Psoas muscle (tissue), 8 donors: ENCODE data around the gene KLHL35. TPM values are rescaled to one million over a fixed set of nuclear protein-coding genes. Genes with fewer than 3 reads are reported as not detected.

Experiments
- ATAC-seq, 4 donors: fragments of 200-7000 bp; cut with Tn5 transposase; one replicate each; pipeline ENCODE4 v1.9.1; 2020; ENCODE audit warnings: moderate library complexity in 3 of 4, mild to moderate bottlenecking in 2 of 4
- DNase-seq, 2 donors: peaks; one replicate each; pipeline ENCODE4 v3.0.0-alpha.2; 2020
- H3K27ac ChIP-seq: fragments of 200-600 bp; one replicate; pipeline ENCODE4 v1.8.0; 2022
- H3K27me3 ChIP-seq, 3 donors: fragments of 200-600 bp in 1 of 3; one replicate each; pipeline versions ENCODE4 v1.6.1 to v1.8.0; 2013 to 2022; ENCODE audit warnings: low read length in 2 of 3, mild to moderate bottlenecking in 2 of 3, moderate library complexity in 1 of 3; ENCODE audit not compliant: insufficient read depth in 3 of 3
- H3K36me3 ChIP-seq, 2 donors: fragments of 200-600 bp in 1 of 2; one replicate each; pipeline versions ENCODE4 v1.6.1 to v1.8.0; 2013 to 2022; ENCODE audit warnings: low read depth in 1 of 2, mild to moderate bottlenecking in 1 of 2, moderate library complexity in 1 of 2; ENCODE audit not compliant: insufficient read depth in 1 of 2
- H3K4me1 ChIP-seq: fragments of 200-600 bp; one replicate; pipeline ENCODE4 v1.8.0; 2022
- H3K4me3 ChIP-seq: fragments of 200-600 bp; one replicate; pipeline ENCODE4 v1.8.0; 2022; ENCODE audit warnings: mild to moderate bottlenecking
- H3K9me3 ChIP-seq: fragments of 200-600 bp; one replicate; pipeline ENCODE4 v1.8.0; 2022
- WGBS, 3 donors: extraction: QIAGEN DNeasy Blood & Tissue Kit; methylation state at CpG; one replicate each; pipeline versions ENCODE4 v1.1.6 to v1.1.7; 2013; 5-methylcytosine and 5-hydroxymethylcytosine counted together
- intact Hi-C, 2 donors: fragments of 100-400 bp; cut with DNase I; formaldehyde crosslinking; loops; one replicate each; pipeline versions ENCODE4 v1.11.0 to v1.14.2; 2022
- polyA plus RNA-seq, 3 donors: library from polyadenylated mRNA; stranded (reverse); fragments of 200-250 nt; gene quantifications; one replicate each; pipeline ENCODE4 v1.2.3, GENCODE V29; 2013
- total RNA-seq, 4 donors: library from RNA; stranded (reverse); fragmentation: NEBNext Ultra II Directional in 2 of 4; extraction: Animal tissue kit (Norgen Biotek cat#: 25700) in 2 of 4; gene quantifications; one replicate each; pipeline versions ENCODE4 v1.2.1 to v1.2.4, GENCODE V29; 2021 to 2023
- TF ChIP-seq, protein P1 (sequence below): fragments of 200-600 bp; IDR thresholded peaks from one replicate; pipeline ENCODE4 v1.8.0; 2022; ENCODE audit warnings: antibody characterized with exemption
- donor health status: healthy with polysubstance abuse.
- donor health status: DM: no; HTN: no; CAD: no; lungs with moderate emphysema.
- donor health status: Bipolar disorder and iron deficiency.
- donor health status: healthy.
- donor health status: DM: yes; HTN: yes; CAD: no.
- donor health status: DM: no; HTN: no; CAD: no.
- donor health status: DM: no; HTN: no; CAD: no.
- donor health status: DM: yes; HTN: yes; CAD: no.

The KLHL35 gene
- total and polyA plus RNA-seq, 7 donors: 0.34 to 4.1 (median 0.56) TPM

- no peaks in the 10 kb centered on the region for H3K4me1 ChIP-seq
- ATAC-seq (no peak), DNase-seq (peak; percentile 9 to 53)
- TF ChIP-seq, protein P1, sequence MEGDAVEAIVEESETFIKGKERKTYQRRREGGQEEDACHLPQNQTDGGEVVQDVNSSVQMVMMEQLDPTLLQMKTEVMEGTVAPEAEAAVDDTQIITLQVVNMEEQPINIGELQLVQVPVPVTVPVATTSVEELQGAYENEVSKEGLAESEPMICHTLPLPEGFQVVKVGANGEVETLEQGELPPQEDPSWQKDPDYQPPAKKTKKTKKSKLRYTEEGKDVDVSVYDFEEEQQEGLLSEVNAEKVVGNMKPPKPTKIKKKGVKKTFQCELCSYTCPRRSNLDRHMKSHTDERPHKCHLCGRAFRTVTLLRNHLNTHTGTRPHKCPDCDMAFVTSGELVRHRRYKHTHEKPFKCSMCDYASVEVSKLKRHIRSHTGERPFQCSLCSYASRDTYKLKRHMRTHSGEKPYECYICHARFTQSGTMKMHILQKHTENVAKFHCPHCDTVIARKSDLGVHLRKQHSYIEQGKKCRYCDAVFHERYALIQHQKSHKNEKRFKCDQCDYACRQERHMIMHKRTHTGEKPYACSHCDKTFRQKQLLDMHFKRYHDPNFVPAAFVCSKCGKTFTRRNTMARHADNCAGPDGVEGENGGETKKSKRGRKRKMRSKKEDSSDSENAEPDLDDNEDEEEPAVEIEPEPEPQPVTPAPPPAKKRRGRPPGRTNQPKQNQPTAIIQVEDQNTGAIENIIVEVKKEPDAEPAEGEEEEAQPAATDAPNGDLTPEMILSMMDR: no peak
- H3K9me3 ChIP-seq: no peaks in the 10 kb centered on the region
- H3K4me3 ChIP-seq: no peak overlapping the region
- H3K36me3 ChIP-seq: peaks cover 0 to 12% of the 10 kb centered on the region in 2 donors
- WGBS, 3 donors: 48 to 53% (median 48%) methylated on average over 16 of the region's 16 CpGs
- H3K27ac ChIP-seq: no peak overlapping the region
- intact Hi-C loops: no loop called here
- H3K27me3 ChIP-seq: peaks cover 0 to 53% (median 14%) of the 10 kb centered on the region in 3 donors
Measured at GRCh38 chr11:75431533-75432525, 1.2 kb downstream of the KLHL35 start.

- DNase-seq (peak; percentile 10 to 39), ATAC-seq (no peak)
- peaks cover 0 to 53% (median 14%) of the 10 kb centered on the region in 3 donors for H3K27me3 ChIP-seq
- H3K27ac ChIP-seq: no peak overlapping the region
- no peaks in the 10 kb centered on the region for H3K4me1 ChIP-seq
- peak overlapping the region; percentile 51 for H3K4me3 ChIP-seq
- no peaks in the 10 kb centered on the region for H3K9me3 ChIP-seq
- WGBS, 3 donors: 23 to 29% (median 23%) methylated on average over 31 to 32 of the region's 32 CpGs
- intact Hi-C loops: no loop called here
- H3K36me3 ChIP-seq: peaks cover 0 to 8% of the 10 kb centered on the region in 2 donors
- TF ChIP-seq, protein P1: no peak
Measured at GRCh38 chr11:75430714-75431532, 2.1 kb downstream of the KLHL35 start.

GRCh38 chr11:75429902-75430713, 2.9 kb downstream of the KLHL35 start:
- peak; percentile 38 to 68 (median 48) for ATAC-seq
- peaks cover 0 to 53% (median 14%) of the 10 kb centered on the region in 3 donors for H3K27me3 ChIP-seq
- H3K36me3 ChIP-seq: peaks cover 0 to 1% of the 10 kb centered on the region in 2 donors
- peak; percentile 74 to 80 for DNase-seq
- no peak overlapping the region for H3K27ac ChIP-seq
- H3K9me3 ChIP-seq: no peaks in the 10 kb centered on the region
- TF ChIP-seq, protein P1: no peak
- no peaks in the 10 kb centered on the region for H3K4me1 ChIP-seq
- peak overlapping the region; percentile 51 for H3K4me3 ChIP-seq
- 0 to 1% (median 1%) methylated on average over 85 to 134 of the region's 134 CpGs for whole genome bisulfite sequencing, 3 donors
- intact Hi-C loops: no loop called here

DNA sequence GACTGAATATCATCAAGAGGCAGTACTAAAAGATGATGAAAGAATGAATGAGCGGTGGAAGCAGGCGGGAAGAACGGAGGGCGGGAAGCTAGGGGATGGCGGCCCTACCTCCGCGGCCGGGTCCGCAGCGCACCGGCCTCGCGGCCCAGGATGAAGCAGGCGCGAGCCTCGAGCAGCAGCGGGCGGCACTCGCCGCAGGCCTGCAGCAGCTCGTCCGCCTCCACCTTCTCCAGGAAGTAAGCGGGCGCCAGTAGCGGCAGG, 3.4 kb downstream of the KLHL35 start:
- intact Hi-C loops: no loop called here
- H3K9me3 ChIP-seq: no peaks in the 10 kb centered on the region
- no peak for ATAC-seq
- TF ChIP-seq, protein P1: no peak
- no peaks in the 10 kb centered on the region for H3K4me1 ChIP-seq
- H3K4me3 ChIP-seq: peak overlapping the region; percentile 51
- peaks cover 0 to 53% (median 14%) of the 10 kb centered on the region in 3 donors for H3K27me3 ChIP-seq
- no peak overlapping the region for H3K27ac ChIP-seq
- H3K36me3 ChIP-seq: no peaks in the 10 kb centered on the region
- WGBS, 3 donors: 22 to 34% (median 28%) methylated on average over 11 to 25 of the region's 25 CpGs
- no peak for DNase-seq
